GM10266 (cell line): Measurements from ENCODE around the gene HOXD13.

Experiments used
- DNase-seq: peaks from one replicate; pipeline ENCODE4 v3.0.0; 2012; ENCODE audit errors: extremely low spot score
- TF ChIP-seq, protein P1 (sequence below): IDR thresholded peaks from 2 replicates; pipeline ENCODE4 v1.5.1; 2012; ENCODE audit warnings: mild to moderate bottlenecking, low read depth; ENCODE audit not compliant: control insufficient read depth, insufficient read depth; ENCODE audit errors: missing control alignments

HOXD13 gene

DNA sequence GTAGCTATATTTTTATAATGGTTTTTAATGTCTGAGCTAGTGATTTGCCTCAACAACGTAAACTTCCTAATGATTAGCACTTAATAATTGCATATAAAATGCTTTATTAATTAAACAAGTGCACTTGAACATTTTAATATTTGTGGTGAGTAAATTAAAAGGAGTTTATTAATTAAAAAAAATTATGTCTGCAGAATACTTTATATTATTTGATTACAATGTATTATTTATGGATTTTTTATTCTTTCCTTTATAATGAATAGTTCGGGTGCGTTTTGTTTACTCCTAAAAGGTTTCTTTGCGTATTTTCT is 39.3 kb downstream of the HOXD13 start:
- no peak for DNase-seq
- TF ChIP-seq, protein P1, sequence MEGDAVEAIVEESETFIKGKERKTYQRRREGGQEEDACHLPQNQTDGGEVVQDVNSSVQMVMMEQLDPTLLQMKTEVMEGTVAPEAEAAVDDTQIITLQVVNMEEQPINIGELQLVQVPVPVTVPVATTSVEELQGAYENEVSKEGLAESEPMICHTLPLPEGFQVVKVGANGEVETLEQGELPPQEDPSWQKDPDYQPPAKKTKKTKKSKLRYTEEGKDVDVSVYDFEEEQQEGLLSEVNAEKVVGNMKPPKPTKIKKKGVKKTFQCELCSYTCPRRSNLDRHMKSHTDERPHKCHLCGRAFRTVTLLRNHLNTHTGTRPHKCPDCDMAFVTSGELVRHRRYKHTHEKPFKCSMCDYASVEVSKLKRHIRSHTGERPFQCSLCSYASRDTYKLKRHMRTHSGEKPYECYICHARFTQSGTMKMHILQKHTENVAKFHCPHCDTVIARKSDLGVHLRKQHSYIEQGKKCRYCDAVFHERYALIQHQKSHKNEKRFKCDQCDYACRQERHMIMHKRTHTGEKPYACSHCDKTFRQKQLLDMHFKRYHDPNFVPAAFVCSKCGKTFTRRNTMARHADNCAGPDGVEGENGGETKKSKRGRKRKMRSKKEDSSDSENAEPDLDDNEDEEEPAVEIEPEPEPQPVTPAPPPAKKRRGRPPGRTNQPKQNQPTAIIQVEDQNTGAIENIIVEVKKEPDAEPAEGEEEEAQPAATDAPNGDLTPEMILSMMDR = no peak

DNA sequence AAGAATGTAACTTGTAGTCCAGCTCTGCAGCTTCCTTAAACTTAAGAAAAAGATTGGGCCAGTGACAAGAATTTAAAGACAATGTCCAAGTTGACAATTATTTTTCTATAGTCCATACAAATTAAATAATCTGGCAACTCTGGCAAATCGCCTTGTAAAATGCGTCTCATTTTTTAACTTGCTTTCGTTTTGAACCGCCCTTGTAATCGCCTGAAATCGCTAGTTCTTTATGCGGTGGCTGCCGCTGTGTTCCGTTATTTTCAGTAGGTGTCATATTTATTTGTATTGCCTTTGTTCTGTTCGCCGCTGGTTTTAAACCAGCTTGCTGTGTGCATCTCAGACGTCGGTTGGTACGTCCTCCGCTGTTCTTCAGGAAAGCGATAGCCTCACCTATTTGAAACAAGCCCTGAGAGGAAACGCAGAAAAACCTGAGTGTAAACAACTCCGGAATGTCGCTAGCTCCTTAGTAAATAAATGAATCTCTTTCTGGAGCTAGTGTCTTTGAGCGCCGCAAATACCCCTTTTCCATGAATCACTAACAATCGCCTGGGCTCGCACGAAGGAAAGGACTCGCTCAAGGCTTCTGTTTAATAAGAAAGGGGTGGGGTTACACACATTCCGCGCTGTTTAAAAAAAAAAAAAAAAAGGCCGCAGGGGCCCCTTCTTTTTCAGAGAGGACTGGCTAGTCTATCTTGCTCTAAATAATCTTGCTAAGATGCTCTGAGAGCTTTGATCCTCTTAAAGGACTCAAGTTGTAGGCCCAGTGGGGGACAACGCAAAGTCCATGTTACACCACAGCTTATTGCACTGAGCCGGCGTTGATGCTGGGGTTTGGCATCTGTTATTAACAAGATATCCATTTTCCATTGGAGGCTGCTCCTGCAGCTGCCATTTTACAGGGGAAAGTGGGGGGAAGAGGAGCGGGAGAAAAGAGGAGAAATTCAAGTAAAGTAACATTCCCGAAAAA is 40.0 kb downstream of the HOXD13 start:
- DNase-seq = no peak
- TF ChIP-seq, protein P1 = no peak

DNA sequence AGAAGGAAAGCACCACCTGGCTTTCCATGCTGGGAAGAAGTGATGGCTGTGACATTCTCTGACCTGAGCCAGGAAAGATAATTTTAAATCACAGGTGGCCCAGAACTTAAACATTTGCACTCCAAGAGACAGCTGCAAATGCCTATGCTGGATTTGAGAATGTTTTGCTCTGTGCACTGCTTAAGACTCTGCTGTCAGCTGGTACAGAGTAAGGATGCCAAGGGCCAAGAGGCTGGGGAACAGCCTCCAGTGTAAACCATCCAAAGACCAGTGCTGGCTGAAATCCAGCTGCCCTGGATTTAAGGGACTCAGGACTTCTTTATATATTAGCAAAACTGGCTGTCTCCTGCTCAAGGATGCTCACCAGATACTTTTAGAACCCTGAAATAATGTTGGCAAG is 40.9 kb downstream of the HOXD13 start:
- TF ChIP-seq, protein P1 = no peak
- DNase-seq = no peak

DNA sequence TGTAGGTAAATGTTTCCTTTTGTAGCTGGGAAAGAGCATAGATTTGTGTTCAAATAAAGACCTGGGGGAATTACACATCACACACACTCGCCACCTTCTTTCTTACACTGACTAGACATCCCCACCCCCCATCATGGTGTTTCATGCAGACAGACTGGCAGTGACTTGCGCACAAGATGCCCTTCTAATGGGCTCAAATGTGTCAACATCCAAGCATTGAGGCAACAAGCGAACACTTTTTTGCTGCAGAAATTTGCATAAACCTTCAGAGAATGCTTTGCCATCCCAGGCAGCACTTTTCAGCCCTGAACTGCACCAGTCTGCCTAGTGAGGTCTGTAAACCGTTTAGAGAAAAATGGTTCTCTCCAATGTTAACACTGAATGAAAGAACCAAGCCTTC is 41.5 kb downstream of the HOXD13 start:
- TF ChIP-seq, protein P1 = no peak

DNA sequence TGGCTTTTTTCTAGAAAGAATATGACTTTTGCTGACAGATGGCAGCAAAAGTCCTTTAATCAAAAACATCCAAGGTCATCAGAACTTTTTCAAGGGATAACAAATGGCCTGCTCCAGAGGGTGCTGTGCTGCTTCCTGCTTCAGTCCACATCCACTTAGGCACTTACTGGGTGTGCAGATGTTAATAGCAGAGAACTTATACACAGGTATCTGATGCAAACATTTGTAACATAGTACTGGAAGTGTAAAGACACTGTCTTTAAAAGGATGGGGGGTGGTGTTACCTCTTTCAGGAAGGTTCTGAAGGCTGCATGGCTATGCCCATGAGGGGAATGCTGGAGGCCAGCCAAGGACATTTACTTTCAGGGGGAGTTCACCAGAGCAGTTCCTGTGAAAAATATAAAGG is 42.5 kb downstream of the HOXD13 start:
- DNase-seq = no peak
- TF ChIP-seq, protein P1 = no peak

More for the DNA sequence above, 41.5 kb downstream of the HOXD13 start:
- DNase-seq = no peak

DNA sequence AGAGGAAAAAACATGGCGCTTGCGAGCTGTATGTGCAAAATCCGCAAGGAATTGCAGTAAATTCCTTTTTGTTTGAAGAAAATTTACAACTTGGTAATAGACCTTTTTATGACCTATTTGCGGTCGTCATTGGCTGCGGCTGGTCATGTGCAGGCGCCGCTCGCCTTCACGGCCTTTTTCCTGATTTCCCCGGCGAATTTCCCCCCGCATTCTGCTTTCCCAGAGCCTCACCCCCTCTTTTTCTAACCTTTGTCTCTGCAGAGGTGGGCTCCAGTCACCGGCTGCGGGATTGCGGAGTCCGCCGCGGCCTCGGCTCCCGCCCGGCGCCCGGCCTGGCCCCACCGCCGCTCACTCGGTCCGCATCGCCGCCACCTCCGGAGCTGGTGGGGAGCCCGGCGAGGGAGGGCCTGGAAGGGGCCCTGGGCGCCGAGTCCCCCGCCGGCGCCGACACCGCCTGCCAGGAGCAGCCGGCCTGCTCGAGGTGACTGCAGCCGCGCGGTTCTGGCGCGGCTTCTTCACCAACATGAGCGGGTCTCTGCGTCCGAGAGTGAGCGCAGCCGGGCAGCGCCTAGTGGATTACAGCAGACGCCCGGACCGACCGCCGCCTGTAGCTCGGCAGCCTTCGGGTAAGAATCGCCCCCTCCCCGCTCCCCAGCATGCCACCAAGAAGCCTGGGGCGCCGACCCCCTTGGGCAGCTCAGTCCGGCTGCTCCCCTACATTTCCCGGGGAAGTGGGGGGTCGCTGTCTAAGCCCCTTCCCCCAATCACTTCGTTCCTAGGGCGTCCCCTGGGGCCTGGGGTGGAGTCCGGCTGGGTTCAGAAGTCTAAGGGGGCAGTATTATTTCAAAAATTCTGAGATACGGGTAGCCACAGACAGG is 44.1 kb downstream of the HOXD13 start:
- TF ChIP-seq, protein P1 = no peak
- DNase-seq = no peak
